Measurements from ENCODE around the gene PTGIR.

DNA sequence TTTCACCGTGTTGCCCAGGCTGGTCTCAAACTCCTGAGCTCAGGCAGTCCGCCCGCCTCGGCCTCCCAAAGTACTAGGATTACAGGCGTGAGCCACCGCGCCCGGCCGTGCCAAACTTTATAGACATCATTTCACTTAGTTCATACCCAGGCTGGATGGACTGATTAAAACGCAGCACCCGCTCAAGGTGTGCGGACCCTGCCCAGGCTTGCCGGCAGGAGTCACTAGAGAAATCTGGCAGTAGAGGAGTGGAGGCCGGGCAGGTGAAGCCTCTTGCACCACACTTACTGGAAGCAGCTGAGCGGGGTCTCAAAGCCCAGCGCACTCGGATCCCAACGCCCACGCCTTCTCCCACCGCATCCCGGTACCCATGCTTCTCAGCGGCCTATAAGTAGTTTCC lies 11.4 kb downstream of the PTGIR start:
- TF ChIP-seq POLR2A (IDR thresholded peaks at IDR 0.05): no peak
- TF ChIP-seq, protein P1, sequence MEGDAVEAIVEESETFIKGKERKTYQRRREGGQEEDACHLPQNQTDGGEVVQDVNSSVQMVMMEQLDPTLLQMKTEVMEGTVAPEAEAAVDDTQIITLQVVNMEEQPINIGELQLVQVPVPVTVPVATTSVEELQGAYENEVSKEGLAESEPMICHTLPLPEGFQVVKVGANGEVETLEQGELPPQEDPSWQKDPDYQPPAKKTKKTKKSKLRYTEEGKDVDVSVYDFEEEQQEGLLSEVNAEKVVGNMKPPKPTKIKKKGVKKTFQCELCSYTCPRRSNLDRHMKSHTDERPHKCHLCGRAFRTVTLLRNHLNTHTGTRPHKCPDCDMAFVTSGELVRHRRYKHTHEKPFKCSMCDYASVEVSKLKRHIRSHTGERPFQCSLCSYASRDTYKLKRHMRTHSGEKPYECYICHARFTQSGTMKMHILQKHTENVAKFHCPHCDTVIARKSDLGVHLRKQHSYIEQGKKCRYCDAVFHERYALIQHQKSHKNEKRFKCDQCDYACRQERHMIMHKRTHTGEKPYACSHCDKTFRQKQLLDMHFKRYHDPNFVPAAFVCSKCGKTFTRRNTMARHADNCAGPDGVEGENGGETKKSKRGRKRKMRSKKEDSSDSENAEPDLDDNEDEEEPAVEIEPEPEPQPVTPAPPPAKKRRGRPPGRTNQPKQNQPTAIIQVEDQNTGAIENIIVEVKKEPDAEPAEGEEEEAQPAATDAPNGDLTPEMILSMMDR (IDR thresholded peaks at IDR 0.05): no peak
